ENCODE measurements around the gene PINK1.
A peak's percentile ranks its signal among the peaks of the same experiment; 100 is the strongest.

Gene PINK1

DNA sequence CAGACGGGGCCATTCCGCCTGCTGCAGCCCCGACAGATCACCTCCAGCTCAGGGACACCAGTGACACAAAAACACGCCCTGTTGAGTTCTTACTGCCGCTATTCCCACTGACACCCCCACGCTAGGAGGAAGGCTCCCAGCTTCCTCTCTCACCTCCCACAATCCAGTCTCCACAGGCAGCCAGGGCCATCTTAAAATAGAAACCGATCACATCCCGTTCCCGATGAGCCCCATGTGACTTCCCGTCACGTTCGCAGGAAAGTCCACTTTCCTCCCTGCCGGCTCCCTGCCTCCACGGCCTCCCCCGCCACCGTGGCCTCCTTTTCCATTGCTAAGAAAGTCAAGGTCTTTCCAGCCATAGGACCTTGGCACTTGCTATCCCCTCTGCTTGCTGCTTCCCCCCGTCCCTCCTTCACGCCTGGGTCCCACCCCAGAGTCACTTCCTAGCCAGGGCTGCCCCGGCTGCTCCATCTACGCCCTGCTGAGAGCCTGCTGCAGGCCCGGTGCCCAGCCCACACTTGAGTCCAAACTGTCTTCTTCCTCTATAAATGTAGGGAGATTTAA is 51.9 kb downstream of the PINK1 start:
- no peaks in the 10 kb centered on the region for H3K27me3 Mint-ChIP-seq
- no peaks in the 10 kb centered on the region for H3K36me3 Mint-ChIP-seq (ENCODE audit: low read depth)
- H3K4me3 Mint-ChIP-seq = peak overlapping the region; percentile 18
- peak overlapping the region; percentile 78 for H3K27ac Mint-ChIP-seq
- intact Hi-C loops (cut with micrococcal nuclease) = no loop called here
- H3K4me1 Mint-ChIP-seq (ENCODE audit: low read depth) = peaks cover 53% of the 10 kb centered on the region
- H3K9me3 Mint-ChIP-seq = no peaks in the 10 kb centered on the region

DNA sequence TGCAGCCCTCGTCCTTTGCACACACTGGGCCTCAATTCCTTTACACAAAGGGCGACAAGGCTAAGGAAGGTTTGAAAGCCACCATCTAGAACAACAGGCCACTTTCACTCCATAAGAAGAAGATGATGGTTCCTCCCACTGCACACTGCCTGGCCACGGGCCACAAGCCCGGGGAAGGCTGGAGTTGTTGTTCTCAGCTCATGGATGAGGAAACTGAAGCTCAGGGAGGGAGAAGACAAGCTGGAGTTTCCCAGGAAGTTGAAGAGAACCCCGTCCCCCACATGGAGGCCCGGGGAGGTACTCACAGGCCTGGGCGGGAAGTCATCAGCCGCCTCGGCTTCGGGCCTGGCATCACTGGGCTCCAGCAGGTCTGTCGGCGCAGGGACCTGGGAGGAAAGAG is 52.5 kb downstream of the PINK1 start:
- no peaks in the 10 kb centered on the region for H3K9me3 Mint-ChIP-seq
- no peaks in the 10 kb centered on the region for H3K27me3 Mint-ChIP-seq
- no peak overlapping the region for H3K4me3 Mint-ChIP-seq
- intact Hi-C loops (cut with micrococcal nuclease) = no loop called here
- H3K36me3 Mint-ChIP-seq (ENCODE audit: low read depth) = no peaks in the 10 kb centered on the region
- H3K27ac Mint-ChIP-seq = peak overlapping the region; percentile 78
- peaks cover 53% of the 10 kb centered on the region for H3K4me1 Mint-ChIP-seq (ENCODE audit: low read depth)

DNA sequence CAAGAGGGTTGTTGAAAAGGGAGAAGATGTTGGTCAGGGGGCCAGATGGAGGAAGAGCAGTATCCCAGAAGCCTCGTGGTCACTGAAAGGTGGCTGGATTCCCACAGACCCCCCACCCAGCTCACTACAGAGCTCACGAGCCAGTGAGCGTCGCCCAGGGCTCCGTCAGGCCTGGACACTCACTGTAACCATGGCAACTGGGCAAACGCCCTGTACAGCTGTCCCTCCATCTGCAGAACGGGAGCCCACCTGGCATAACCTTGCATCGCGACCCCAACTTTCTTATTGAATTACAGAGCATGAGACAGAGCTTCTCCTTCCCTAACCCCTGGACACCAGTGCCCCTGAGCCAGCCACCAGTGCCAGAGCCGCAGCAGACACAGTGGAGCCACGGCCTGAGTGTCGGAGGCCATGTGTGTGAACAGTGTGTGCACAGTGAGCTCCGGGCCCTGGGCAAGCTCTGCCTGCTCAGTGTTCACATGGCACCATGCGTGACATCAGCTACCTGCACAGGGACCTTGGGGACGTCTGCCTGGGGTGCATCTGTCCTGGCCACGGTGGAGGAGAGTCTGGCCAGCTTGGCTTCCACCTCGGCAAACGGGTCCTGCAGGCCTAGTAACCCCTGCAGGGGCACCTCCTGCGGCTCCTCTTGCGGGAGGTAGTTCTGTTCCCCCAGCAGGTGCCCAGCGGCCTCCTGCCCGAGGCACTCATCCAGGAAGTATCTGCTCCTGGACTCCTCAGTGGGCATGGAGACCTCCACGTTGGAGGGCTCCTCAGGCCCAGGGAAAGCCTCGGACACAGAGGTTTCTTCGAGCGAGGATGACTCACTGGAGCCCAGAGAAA is 53.8 kb downstream of the PINK1 start:
- Mint-ChIP-seq H3K4me3 (no peak overlapping the region), H3K9me3 (no peaks in the 10 kb centered on the region), H3K27me3 (no peaks in the 10 kb centered on the region), H3K36me3 (ENCODE audit: low read depth) (no peaks in the 10 kb centered on the region), H3K4me1 (ENCODE audit: low read depth) (peaks cover 48% of the 10 kb centered on the region), H3K27ac (no peak overlapping the region)
- intact Hi-C loops (cut with micrococcal nuclease) = no loop called here

DNA sequence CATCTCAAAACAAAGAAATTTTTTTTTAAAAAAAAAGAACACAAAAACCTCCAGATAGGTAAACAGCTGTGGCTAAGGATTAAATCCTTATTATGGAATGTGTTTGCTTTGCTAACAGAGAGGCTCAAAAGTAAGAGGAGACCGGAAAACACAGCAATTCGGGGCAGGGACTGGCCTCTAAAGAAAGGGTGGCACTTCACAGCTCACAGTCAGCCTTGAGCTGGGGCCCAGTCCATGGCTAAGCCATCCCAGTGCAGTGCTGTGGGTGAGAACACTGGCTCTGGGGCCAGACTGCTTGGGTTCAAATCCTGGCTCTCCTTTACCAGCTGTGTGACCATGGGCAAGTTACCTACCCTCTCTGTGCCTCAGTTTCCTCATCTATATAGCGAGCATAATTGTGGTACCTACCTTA is 56.4 kb downstream of the PINK1 start:
- Mint-ChIP-seq H3K27ac (no peak overlapping the region), H3K27me3 (no peaks in the 10 kb centered on the region), H3K36me3 (ENCODE audit: low read depth) (no peaks in the 10 kb centered on the region), H3K4me1 (ENCODE audit: low read depth) (peaks cover 31% of the 10 kb centered on the region), H3K9me3 (no peaks in the 10 kb centered on the region), H3K4me3 (no peak overlapping the region)
- intact Hi-C loops (cut with micrococcal nuclease) = loop anchor here (10.0 kb wide), 1 partner anchor 505 kb away; no protein-coding TSS in a partner anchor

DNA sequence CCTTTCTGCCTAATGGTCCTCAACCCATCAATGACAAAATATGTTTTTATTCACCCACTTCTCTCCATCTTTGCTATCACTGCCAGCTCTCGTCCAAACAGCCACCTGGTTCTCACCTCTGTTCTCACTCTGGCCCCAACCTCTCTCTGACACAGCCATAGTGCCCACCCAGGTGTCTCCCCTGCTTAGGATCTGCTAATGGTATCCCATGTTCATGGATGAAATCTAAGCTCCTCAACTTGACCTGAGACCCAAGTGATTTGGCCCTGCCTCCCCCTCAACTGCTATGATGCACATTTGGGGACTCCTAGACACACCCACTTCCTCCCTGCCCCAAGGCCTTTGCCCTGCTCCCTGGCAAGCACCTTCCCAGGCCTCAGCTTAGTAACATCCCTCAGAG is 58.6 kb downstream of the PINK1 start:
- Mint-ChIP-seq H3K9me3 (no peaks in the 10 kb centered on the region), H3K4me3 (no peak overlapping the region), H3K27me3 (peaks cover 4% of the 10 kb centered on the region), H3K27ac (no peak overlapping the region), H3K36me3 (ENCODE audit: low read depth) (no peaks in the 10 kb centered on the region), H3K4me1 (ENCODE audit: low read depth) (peaks cover 26% of the 10 kb centered on the region)
- intact Hi-C loops (cut with micrococcal nuclease) = loop anchor here (10.0 kb wide), 1 partner anchor 503 kb away; no protein-coding TSS in a partner anchor

DNA sequence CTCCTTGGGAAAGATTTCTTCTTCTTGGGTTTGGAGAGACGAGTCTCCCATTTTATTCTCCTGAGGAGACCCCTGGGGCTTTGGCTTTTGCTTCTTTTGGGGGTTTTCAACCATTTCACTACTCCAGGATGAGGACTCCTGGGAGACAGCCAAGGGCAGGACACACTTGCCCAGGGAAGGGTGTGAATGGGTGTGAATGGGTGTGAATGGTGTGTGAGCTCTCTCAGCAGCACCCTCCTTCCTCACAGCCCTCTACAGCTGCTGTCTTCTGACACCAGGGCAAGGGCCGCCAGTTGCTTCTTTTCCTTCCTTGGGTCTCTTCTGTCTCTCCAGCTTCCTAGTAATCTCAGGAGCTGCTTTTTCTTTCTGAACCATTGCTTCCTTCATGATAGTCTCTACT is 60.4 kb downstream of the PINK1 start:
- Mint-ChIP-seq H3K4me1 (ENCODE audit: low read depth) (peaks cover 26% of the 10 kb centered on the region), H3K27me3 (peaks cover 7% of the 10 kb centered on the region), H3K27ac (no peak overlapping the region), H3K36me3 (ENCODE audit: low read depth) (no peaks in the 10 kb centered on the region), H3K9me3 (no peaks in the 10 kb centered on the region), H3K4me3 (no peak overlapping the region)
- intact Hi-C loops (cut with micrococcal nuclease) = loop anchor here (10.0 kb wide), 1 partner anchor 501 kb away; no protein-coding TSS in a partner anchor

DNA sequence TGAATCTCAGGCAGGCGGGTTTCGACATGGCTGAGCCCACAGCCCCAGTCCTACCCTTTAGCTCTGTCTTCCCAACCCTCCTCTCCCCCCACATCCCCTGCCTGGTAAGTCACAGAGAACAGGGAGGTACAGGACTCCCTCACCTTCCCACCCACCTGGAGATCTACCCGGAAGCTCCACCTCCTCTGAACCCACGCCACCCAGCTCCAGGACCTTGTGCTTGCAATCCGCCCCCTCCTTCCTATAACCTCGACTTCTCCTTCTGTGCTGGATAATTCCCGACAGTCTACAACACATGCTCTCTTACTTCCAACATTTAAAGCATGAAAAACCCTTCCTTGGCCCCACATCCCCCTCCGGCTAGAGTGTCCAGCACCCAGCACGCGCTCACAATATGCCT is 62.3 kb downstream of the PINK1 start:
- H3K27me3 Mint-ChIP-seq = peaks cover 7% of the 10 kb centered on the region
- H3K27ac Mint-ChIP-seq = no peak overlapping the region
- no peaks in the 10 kb centered on the region for H3K36me3 Mint-ChIP-seq (ENCODE audit: low read depth)
- H3K4me1 Mint-ChIP-seq (ENCODE audit: low read depth) = peaks cover 26% of the 10 kb centered on the region
- no peak overlapping the region for H3K4me3 Mint-ChIP-seq
- no peaks in the 10 kb centered on the region for H3K9me3 Mint-ChIP-seq
- intact Hi-C loops (cut with micrococcal nuclease) = loop anchor here (10.0 kb wide), 1 partner anchor 499 kb away; no protein-coding TSS in a partner anchor

DNA sequence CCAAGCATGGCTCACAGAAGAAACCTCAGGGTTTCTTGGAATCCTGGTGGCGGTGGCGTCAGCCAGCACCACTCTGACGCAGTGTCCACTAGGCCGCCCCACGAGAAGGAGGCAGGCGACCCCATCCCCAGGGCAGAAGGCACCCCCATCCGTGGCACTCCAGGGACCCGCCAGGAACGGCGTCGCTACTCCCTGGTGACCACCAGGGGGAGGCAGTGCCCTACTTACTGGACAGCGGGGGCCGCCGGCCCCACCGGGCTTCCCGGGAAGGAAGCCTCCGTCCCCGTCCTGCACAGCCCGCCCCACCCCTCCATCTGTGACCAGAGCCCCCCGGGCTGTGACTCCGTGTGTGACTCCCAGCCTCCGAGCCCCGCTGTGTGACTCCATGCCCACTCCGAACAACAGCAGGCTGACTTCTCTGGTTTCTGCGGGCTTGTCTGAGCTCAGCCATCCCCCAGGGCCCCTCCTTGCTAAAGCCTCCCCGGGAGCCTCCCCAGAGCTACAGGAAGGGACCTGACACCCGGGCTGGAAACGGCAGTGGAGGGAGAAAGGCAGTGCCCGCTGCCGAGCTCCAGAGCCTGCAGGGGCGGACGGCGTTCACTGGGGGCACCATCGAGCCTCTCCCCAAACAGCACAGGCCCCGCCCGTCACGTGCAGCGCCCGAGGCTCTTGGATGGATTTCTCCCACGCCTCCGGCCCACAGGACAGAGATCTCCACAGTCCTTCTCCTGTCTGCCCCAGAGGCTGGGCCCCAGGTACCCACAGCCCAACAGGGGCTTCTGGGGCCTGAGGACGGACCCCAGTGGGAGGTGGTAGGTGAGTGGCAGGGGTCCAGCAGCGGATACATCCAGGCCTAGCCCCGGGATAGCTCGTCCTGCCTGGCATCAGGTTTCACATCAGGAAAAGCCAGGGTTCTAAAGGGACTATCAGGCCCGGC is 63.4 kb downstream of the PINK1 start:
- Mint-ChIP-seq H3K9me3 (no peaks in the 10 kb centered on the region), H3K4me3 (peak overlapping the region; percentile 82), H3K36me3 (ENCODE audit: low read depth) (no peaks in the 10 kb centered on the region), H3K4me1 (ENCODE audit: low read depth) (peaks cover 26% of the 10 kb centered on the region), H3K27ac (peak overlapping the region; percentile 87), H3K27me3 (peaks cover 7% of the 10 kb centered on the region)
- intact Hi-C loops (cut with micrococcal nuclease) = loop anchor here (2.0 to 10.0 kb wide), 2 partner anchors 36 to 498 kb away; partner anchors contain the start of gene SH2D5

DNA sequence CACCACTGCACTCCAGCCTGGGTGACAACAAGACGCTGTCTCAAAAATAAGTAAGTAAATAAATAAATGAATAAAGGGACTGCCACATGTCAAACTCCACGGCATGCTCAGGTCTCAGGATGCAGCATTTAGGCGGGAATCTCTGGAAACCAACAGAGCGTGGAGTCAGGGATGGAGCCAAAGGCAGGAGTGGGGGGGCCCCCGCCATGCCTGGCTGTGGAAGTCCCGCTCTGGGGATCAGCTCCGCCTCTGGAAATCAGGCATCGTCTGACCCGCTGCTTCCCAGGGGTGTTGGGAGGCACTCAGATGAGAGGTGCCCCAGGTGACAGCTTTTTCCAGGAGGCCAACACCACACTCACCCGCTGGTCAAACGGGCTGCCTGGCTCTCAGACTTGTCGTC is 64.3 kb downstream of the PINK1 start:
- intact Hi-C loops (cut with micrococcal nuclease) = loop anchor here (2.0 to 10.0 kb wide), 2 partner anchors 35 to 497 kb away; partner anchors contain the start of gene SH2D5
- Mint-ChIP-seq H3K4me3 (no peak overlapping the region), H3K36me3 (ENCODE audit: low read depth) (no peaks in the 10 kb centered on the region), H3K4me1 (ENCODE audit: low read depth) (peaks cover 19% of the 10 kb centered on the region), H3K27ac (no peak overlapping the region), H3K9me3 (no peaks in the 10 kb centered on the region), H3K27me3 (peaks cover 7% of the 10 kb centered on the region)

DNA sequence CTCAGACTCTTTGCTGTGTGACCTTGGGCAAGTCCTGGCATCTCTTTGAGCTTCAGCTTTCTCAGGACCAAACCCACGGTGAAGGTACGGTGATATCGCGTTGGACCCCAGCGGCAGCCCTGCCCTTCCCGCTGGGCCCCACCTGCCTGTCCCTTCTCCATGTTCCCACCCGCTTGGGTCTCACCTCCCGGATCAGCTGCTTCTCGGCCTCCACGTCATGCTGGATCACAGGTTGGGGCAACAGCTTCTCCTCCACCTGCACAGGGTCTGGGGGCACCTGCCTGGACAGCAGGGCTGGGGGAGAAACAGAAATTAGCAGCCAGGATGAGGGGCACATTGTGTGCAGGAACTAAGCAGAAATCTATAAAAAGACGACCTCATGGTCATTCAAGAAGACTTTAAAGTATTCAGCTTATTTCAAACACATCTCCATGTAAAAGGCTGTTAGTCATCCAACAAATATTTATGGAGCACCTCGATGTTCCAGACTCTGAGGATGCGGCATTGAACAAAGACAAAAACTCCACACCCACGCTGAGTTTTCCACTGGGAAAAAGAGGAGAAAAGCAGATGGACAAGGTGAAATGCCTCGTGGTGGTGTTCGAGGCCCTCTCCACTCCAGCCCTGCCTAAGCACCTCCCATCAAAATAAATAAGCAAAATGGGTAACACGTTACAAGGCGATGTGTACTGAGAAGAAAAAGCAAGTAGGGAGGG is 65.1 kb downstream of the PINK1 start:
- no peak overlapping the region for H3K4me3 Mint-ChIP-seq
- H3K27me3 Mint-ChIP-seq = peaks cover 9% of the 10 kb centered on the region
- H3K4me1 Mint-ChIP-seq (ENCODE audit: low read depth) = peaks cover 19% of the 10 kb centered on the region
- no peaks in the 10 kb centered on the region for H3K36me3 Mint-ChIP-seq (ENCODE audit: low read depth)
- no peaks in the 10 kb centered on the region for H3K9me3 Mint-ChIP-seq
- H3K27ac Mint-ChIP-seq = no peak overlapping the region
- intact Hi-C loops (cut with micrococcal nuclease) = loop anchor here (10.0 kb wide), 1 partner anchor 496 kb away; no protein-coding TSS in a partner anchor

DNA sequence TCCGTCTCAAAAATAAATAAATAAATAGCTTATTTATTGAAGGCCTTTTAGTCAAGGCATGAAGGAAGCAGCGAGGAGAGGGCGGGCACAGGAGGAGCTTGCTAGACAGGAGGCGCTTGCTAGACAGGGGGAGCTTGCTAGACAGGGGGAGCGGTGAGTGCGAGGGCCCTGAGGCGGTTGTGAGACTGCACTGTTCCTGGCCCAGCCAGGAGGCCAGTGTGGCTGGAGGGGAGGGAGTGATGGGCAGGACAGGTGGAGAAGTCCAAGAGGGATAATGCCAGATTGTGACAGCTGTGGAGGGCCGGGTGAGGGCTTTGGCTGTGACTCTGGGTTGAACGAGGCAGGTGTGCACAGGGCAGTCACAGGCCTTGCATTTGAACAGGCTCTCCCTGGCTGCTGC is 66.3 kb downstream of the PINK1 start:
- Mint-ChIP-seq H3K4me3 (no peak overlapping the region), H3K9me3 (no peaks in the 10 kb centered on the region), H3K27me3 (peaks cover 9% of the 10 kb centered on the region), H3K36me3 (ENCODE audit: low read depth) (no peaks in the 10 kb centered on the region), H3K4me1 (ENCODE audit: low read depth) (peaks cover 19% of the 10 kb centered on the region), H3K27ac (no peak overlapping the region)
- intact Hi-C loops (cut with micrococcal nuclease) = loop anchor here (10.0 kb wide), 1 partner anchor 495 kb away; no protein-coding TSS in a partner anchor

DNA sequence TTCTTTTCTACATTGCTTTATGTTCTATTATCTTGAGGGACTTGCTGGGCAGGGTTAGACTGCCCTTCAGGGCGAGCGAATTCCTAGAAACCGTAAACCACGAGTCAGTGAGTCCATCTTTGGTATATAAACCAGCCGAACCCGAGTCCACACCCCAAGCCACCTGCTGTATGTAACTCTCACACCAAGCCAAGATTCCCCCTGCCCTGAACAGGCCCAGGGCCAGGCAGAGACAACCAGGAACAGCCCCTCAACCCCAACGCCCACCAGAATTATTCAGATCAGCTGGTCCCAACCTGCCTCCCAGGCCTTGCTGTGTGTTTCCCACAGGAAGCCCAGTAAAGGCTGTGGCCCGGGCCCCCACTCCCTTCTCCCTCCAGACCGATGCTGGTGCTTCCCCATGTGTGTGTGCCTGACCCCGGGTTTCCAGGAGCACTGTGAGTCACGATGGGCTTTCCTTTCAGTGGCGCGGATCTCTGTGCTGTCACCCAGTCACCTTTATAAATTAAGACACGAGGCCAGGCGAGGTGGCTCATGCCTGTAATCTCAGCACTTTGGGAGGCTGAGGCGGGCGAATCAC is 67.5 kb downstream of the PINK1 start:
- Mint-ChIP-seq H3K27me3 (peaks cover 8% of the 10 kb centered on the region), H3K27ac (no peak overlapping the region), H3K4me3 (no peak overlapping the region)

More for the DNA sequence above, 67.5 kb downstream of the PINK1 start:
- H3K36me3 Mint-ChIP-seq (ENCODE audit: low read depth) = no peaks in the 10 kb centered on the region
- H3K9me3 Mint-ChIP-seq = no peaks in the 10 kb centered on the region
- H3K4me1 Mint-ChIP-seq (ENCODE audit: low read depth) = peaks cover 15% of the 10 kb centered on the region
- intact Hi-C loops (cut with micrococcal nuclease) = no loop called here

All from dendritic cell treated with granulocyte-macrophage colony-stimulating factor and Interleukin-4, amounts not matched to agents 40 ng/mL and 50 ng/mL, for 4 days (primary cell).